ENCODE measurements around the gene LDLRAD3. TPM values are rescaled to one million over a fixed set of nuclear protein-coding genes. Genes with fewer than 3 reads are reported as not detected.

LDLRAD3 gene
- total and polyA plus RNA-seq, 4 donors, result 20.9 to 25.6 (median 22.8) TPM

GRCh38 chr11:36093548-36093947 lies 149.7 kb downstream of the LDLRAD3 start:
- Histone ChIP-seq H3K36me3 (ENCODE audit: control insufficient read depth, insufficient read depth, low read length) (peaks cover 2% of the 10 kb centered on the region), H3K27ac (ENCODE audit: low read depth, low read length) (no peak overlapping the region), H3K4me3 (ENCODE audit: low read depth, low read length) (no peak overlapping the region), H3K4me1 (ENCODE audit: control insufficient read depth, insufficient read depth, low read length) (peaks cover 9% of the 10 kb centered on the region), H3K9me3 (ENCODE audit: control insufficient read depth, insufficient read depth, low read length) (no peaks in the 10 kb centered on the region), H3K27me3 (ENCODE audit: control insufficient read depth, insufficient read depth, low read length) (no peaks in the 10 kb centered on the region)
- DNase-seq (ENCODE audit: low read depth in 4 of 6, low spot score in 6 of 6), result no peak
- 100% methylated on average over 4 of the region's 4 CpGs for WGBS (ENCODE audit: insufficient coverage)

- Histone ChIP-seq H3K27me3 (ENCODE audit: control insufficient read depth, insufficient read depth, low read length) (no peaks in the 10 kb centered on the region), H3K9me3 (ENCODE audit: control insufficient read depth, insufficient read depth, low read length) (no peaks in the 10 kb centered on the region), H3K36me3 (ENCODE audit: control insufficient read depth, insufficient read depth, low read length) (peaks cover 2% of the 10 kb centered on the region), H3K4me3 (ENCODE audit: low read depth, low read length) (no peak overlapping the region), H3K27ac (ENCODE audit: low read depth, low read length) (no peak overlapping the region), H3K4me1 (ENCODE audit: control insufficient read depth, insufficient read depth, low read length) (peaks cover 9% of the 10 kb centered on the region)
- 94% methylated on average over 2 of the region's 2 CpGs for WGBS (ENCODE audit: insufficient coverage)
- DNase-seq (ENCODE audit: low read depth in 4 of 6, low spot score in 6 of 6), result no peak
These were observed 150.3 kb downstream of the LDLRAD3 start for GRCh38 chr11:36094164-36094563.

- H3K27ac ChIP-seq (ENCODE audit: low read depth, low read length), result no peak overlapping the region
- no peak for DNase-seq (ENCODE audit: low read depth in 4 of 6, low spot score in 6 of 6)
- no peak overlapping the region for H3K4me3 ChIP-seq (ENCODE audit: low read depth, low read length)
- H3K36me3 ChIP-seq (ENCODE audit: control insufficient read depth, insufficient read depth, low read length), result peaks cover 2% of the 10 kb centered on the region
- peaks cover 8% of the 10 kb centered on the region for H3K4me1 ChIP-seq (ENCODE audit: control insufficient read depth, insufficient read depth, low read length)
- H3K9me3 ChIP-seq (ENCODE audit: control insufficient read depth, insufficient read depth, low read length), result no peaks in the 10 kb centered on the region
- WGBS (ENCODE audit: insufficient coverage), result 100% methylated on average over 3 of the region's 8 CpGs
- H3K27me3 ChIP-seq (ENCODE audit: control insufficient read depth, insufficient read depth, low read length), result no peaks in the 10 kb centered on the region
These were observed 151.9 kb downstream of the LDLRAD3 start for GRCh38 chr11:36095716-36096115.

GRCh38 chr11:36097219-36097650 lies 153.4 kb downstream of the LDLRAD3 start:
- WGBS (ENCODE audit: insufficient coverage), result 72% methylated on average over 4 of the region's 6 CpGs
- peaks cover 2% of the 10 kb centered on the region for H3K36me3 ChIP-seq (ENCODE audit: control insufficient read depth, insufficient read depth, low read length)
- no peaks in the 10 kb centered on the region for H3K9me3 ChIP-seq (ENCODE audit: control insufficient read depth, insufficient read depth, low read length)
- H3K4me3 ChIP-seq (ENCODE audit: low read depth, low read length), result no peak overlapping the region
- H3K27me3 ChIP-seq (ENCODE audit: control insufficient read depth, insufficient read depth, low read length), result no peaks in the 10 kb centered on the region
- H3K4me1 ChIP-seq (ENCODE audit: control insufficient read depth, insufficient read depth, low read length), result peaks cover 5% of the 10 kb centered on the region
- no peak for DNase-seq (ENCODE audit: low read depth in 4 of 6, low spot score in 6 of 6)
- no peak overlapping the region for H3K27ac ChIP-seq (ENCODE audit: low read depth, low read length)

- H3K4me3 ChIP-seq (ENCODE audit: low read depth, low read length), result no peak overlapping the region
- peaks cover 2% of the 10 kb centered on the region for H3K36me3 ChIP-seq (ENCODE audit: control insufficient read depth, insufficient read depth, low read length)
- H3K27ac ChIP-seq (ENCODE audit: low read depth, low read length), result no peak overlapping the region
- H3K9me3 ChIP-seq (ENCODE audit: control insufficient read depth, insufficient read depth, low read length), result no peaks in the 10 kb centered on the region
- H3K27me3 ChIP-seq (ENCODE audit: control insufficient read depth, insufficient read depth, low read length), result no peaks in the 10 kb centered on the region
- 37% methylated on average over 2 of the region's 6 CpGs for WGBS (ENCODE audit: insufficient coverage)
- peaks cover 5% of the 10 kb centered on the region for H3K4me1 ChIP-seq (ENCODE audit: control insufficient read depth, insufficient read depth, low read length)
- DNase-seq (ENCODE audit: low read depth in 4 of 6, low spot score in 6 of 6), result peak in 2 of 6 donors; percentile 56 to 69
These were observed 154.2 kb downstream of the LDLRAD3 start for GRCh38 chr11:36098087-36098486.

- no peaks in the 10 kb centered on the region for H3K27me3 ChIP-seq (ENCODE audit: control insufficient read depth, insufficient read depth, low read length)
- H3K4me1 ChIP-seq (ENCODE audit: control insufficient read depth, insufficient read depth, low read length), result peaks cover 6% of the 10 kb centered on the region
- H3K27ac ChIP-seq (ENCODE audit: low read depth, low read length), result no peak overlapping the region
- no peak overlapping the region for H3K4me3 ChIP-seq (ENCODE audit: low read depth, low read length)
- DNase-seq (ENCODE audit: low read depth in 4 of 6, low spot score in 6 of 6), result peak in 2 of 6 donors; percentile 23 to 33
- no peaks in the 10 kb centered on the region for H3K36me3 ChIP-seq (ENCODE audit: control insufficient read depth, insufficient read depth, low read length)
- WGBS (ENCODE audit: insufficient coverage), result no CpG with 5 or more reads among the region's 2 CpGs
- no peaks in the 10 kb centered on the region for H3K9me3 ChIP-seq (ENCODE audit: control insufficient read depth, insufficient read depth, low read length)
These were observed 155.1 kb downstream of the LDLRAD3 start for GRCh38 chr11:36098853-36099375.

GRCh38 chr11:36101466-36101865 lies 157.6 kb downstream of the LDLRAD3 start:
- no peaks in the 10 kb centered on the region for H3K9me3 ChIP-seq (ENCODE audit: control insufficient read depth, insufficient read depth, low read length)
- H3K36me3 ChIP-seq (ENCODE audit: control insufficient read depth, insufficient read depth, low read length), result no peaks in the 10 kb centered on the region
- WGBS (ENCODE audit: insufficient coverage), result 88% methylated on average over 1 of the region's 4 CpGs
- H3K4me1 ChIP-seq (ENCODE audit: control insufficient read depth, insufficient read depth, low read length), result peaks cover 18% of the 10 kb centered on the region
- H3K27me3 ChIP-seq (ENCODE audit: control insufficient read depth, insufficient read depth, low read length), result no peaks in the 10 kb centered on the region
- H3K27ac ChIP-seq (ENCODE audit: low read depth, low read length), result no peak overlapping the region
- H3K4me3 ChIP-seq (ENCODE audit: low read depth, low read length), result no peak overlapping the region
- DNase-seq (ENCODE audit: low read depth in 4 of 6, low spot score in 6 of 6), result no peak

GRCh38 chr11:36102868-36103267 lies 159.0 kb downstream of the LDLRAD3 start:
- no peak overlapping the region for H3K4me3 ChIP-seq (ENCODE audit: low read depth, low read length)
- WGBS (ENCODE audit: insufficient coverage), result 86% methylated on average over 1 of the region's 5 CpGs
- no peak for DNase-seq (ENCODE audit: low read depth in 4 of 6, low spot score in 6 of 6)
- peaks cover 22% of the 10 kb centered on the region for H3K4me1 ChIP-seq (ENCODE audit: control insufficient read depth, insufficient read depth, low read length)
- H3K27me3 ChIP-seq (ENCODE audit: control insufficient read depth, insufficient read depth, low read length), result no peaks in the 10 kb centered on the region
- H3K27ac ChIP-seq (ENCODE audit: low read depth, low read length), result no peak overlapping the region
- no peaks in the 10 kb centered on the region for H3K9me3 ChIP-seq (ENCODE audit: control insufficient read depth, insufficient read depth, low read length)
- peaks cover 5% of the 10 kb centered on the region for H3K36me3 ChIP-seq (ENCODE audit: control insufficient read depth, insufficient read depth, low read length)

- no peak for DNase-seq (ENCODE audit: low read depth in 4 of 6, low spot score in 6 of 6)
- H3K4me1 ChIP-seq (ENCODE audit: control insufficient read depth, insufficient read depth, low read length), result peaks cover 19% of the 10 kb centered on the region
- no peak overlapping the region for H3K27ac ChIP-seq (ENCODE audit: low read depth, low read length)
- peaks cover 5% of the 10 kb centered on the region for H3K36me3 ChIP-seq (ENCODE audit: control insufficient read depth, insufficient read depth, low read length)
- WGBS (ENCODE audit: insufficient coverage), result 96% methylated on average over 11 of the region's 11 CpGs
- no peaks in the 10 kb centered on the region for H3K9me3 ChIP-seq (ENCODE audit: control insufficient read depth, insufficient read depth, low read length)
- H3K27me3 ChIP-seq (ENCODE audit: control insufficient read depth, insufficient read depth, low read length), result no peaks in the 10 kb centered on the region
- H3K4me3 ChIP-seq (ENCODE audit: low read depth, low read length), result no peak overlapping the region
These were observed 160.2 kb downstream of the LDLRAD3 start for GRCh38 chr11:36103933-36104530.

- H3K4me3 ChIP-seq (ENCODE audit: low read depth, low read length), result no peak overlapping the region
- H3K27ac ChIP-seq (ENCODE audit: low read depth, low read length), result peak overlapping the region; percentile 19
- no peak for DNase-seq (ENCODE audit: low read depth in 4 of 6, low spot score in 6 of 6)
- no peaks in the 10 kb centered on the region for H3K9me3 ChIP-seq (ENCODE audit: control insufficient read depth, insufficient read depth, low read length)
- H3K36me3 ChIP-seq (ENCODE audit: control insufficient read depth, insufficient read depth, low read length), result peaks cover 5% of the 10 kb centered on the region
- 80% methylated on average over 1 of the region's 4 CpGs for WGBS (ENCODE audit: insufficient coverage)
- H3K27me3 ChIP-seq (ENCODE audit: control insufficient read depth, insufficient read depth, low read length), result no peaks in the 10 kb centered on the region
- H3K4me1 ChIP-seq (ENCODE audit: control insufficient read depth, insufficient read depth, low read length), result peaks cover 21% of the 10 kb centered on the region
These were observed 160.8 kb downstream of the LDLRAD3 start for GRCh38 chr11:36104660-36104992.

Measured in spinal cord (tissue), 10 donors.